Esophagus squamous epithelium (tissue), 5 donors: ENCODE data around the gene PCLO. TPM values are rescaled to one million over a fixed set of nuclear protein-coding genes. Genes with fewer than 3 reads are reported as not detected.

Experiments used
- DNase-seq: peaks from one replicate; lab custom pipeline; 2025; lab: John Stamatoyannopoulos, UW
- H3K27ac ChIP-seq, 4 donors: fragments of 200-600 bp; sonication (generic); one replicate each; pipeline ENCODE4 v1.5.1; 2016 to 2019; ENCODE audit warnings: mild to moderate bottlenecking in 1 of 4
- H3K27me3 ChIP-seq, 4 donors: fragments of 200-600 bp; sonication (generic); 1 replicate in 3 of 4; 2 replicates in 1 of 4; pipeline versions ENCODE4 v1.5.1 to v1.6.0; 2017 to 2021; ENCODE audit warnings: antibody characterized with exemption in 1 of 4
- H3K36me3 ChIP-seq, 3 donors: fragments of 200-600 bp; sonication (generic); one replicate each; pipeline ENCODE4 v1.5.1; 2016 to 2019
- H3K4me1 ChIP-seq, 3 donors: fragments of 200-600 bp; sonication (generic); one replicate each; pipeline ENCODE4 v1.5.1; 2017 to 2019
- H3K4me3 ChIP-seq, 4 donors: fragments of 200-600 bp; sonication (generic); 1 replicate in 3 of 4; 2 replicates in 1 of 4; pipeline ENCODE4 v1.5.1; 2016 to 2019; ENCODE audit warnings: mild to moderate bottlenecking in 2 of 4, moderate library complexity in 1 of 4
- H3K9me3 ChIP-seq, 3 donors: fragments of 200-600 bp; sonication (generic); one replicate each; pipeline ENCODE4 v1.5.1; 2016 to 2019
- CTCF ChIP-seq, 6 experiments: fragments of 450-650 bp in 4 of 6; fragments of 200-600 bp in 2 of 6; sonication (generic) in 2 of 6; IDR thresholded peaks; one replicate each; pipeline ENCODE4 v1.5.1; 2016 to 2019; ENCODE audit warnings: antibody characterized with exemption in 6 of 6, mild to moderate bottlenecking in 4 of 6, moderate library complexity in 4 of 6
- POLR2A ChIP-seq, 4 donors: fragments of 450-650 bp; IDR thresholded peaks; one replicate each; pipeline ENCODE4 v1.6.1; 2017; ENCODE audit warnings: antibody characterized with exemption in 4 of 4, mild to moderate bottlenecking in 4 of 4, moderate library complexity in 3 of 4
- WGBS, 2 donors: methylation state at CpG; one replicate each; pipeline ENCODE4 v1.1.5; 2018; 5-methylcytosine and 5-hydroxymethylcytosine counted together
- intact Hi-C: fragments of 100-400 bp; cut with DNase I; formaldehyde crosslinking; loops from one replicate; pipeline ENCODE4 v1.15.0; 2022
- total RNA-seq, 4 donors: library from RNA; depleted of rRNA; stranded (reverse); fragments of >200 nt; gene quantifications; one replicate each; pipeline ENCODE4 v1.1.0, GENCODE V29; 2016
- donor health status: DM: yes; HTN: yes; CAD: no.

The PCLO gene
- total RNA-seq, 4 donors from 2014 or later: 3.3 to 17.8 (median 5.3) TPM

GRCh38 chr7:82805527-82805960 lies 357.1 kb downstream of the PCLO start:
- Histone ChIP-seq H3K4me3 (no peak overlapping the region), H3K27ac (no peak overlapping the region), H3K4me1 (no peaks in the 10 kb centered on the region), H3K27me3 (no peaks in the 10 kb centered on the region), H3K9me3 (no peaks in the 10 kb centered on the region), H3K36me3 (no peaks in the 10 kb centered on the region)
- no peak for DNase-seq
- 34 to 67% methylated on average over 5 of the region's 5 CpGs for WGBS, 2 donors
- intact Hi-C loops: no loop called here
- TF ChIP-seq CTCF (IDR thresholded peaks at IDR 0.05): no peak
- no peak for TF ChIP-seq POLR2A (IDR thresholded peaks at IDR 0.05)

GRCh38 chr7:82803411-82803810 lies 359.3 kb downstream of the PCLO start:
- TF ChIP-seq POLR2A (IDR thresholded peaks at IDR 0.05) (no peak), CTCF (IDR thresholded peaks at IDR 0.05) (no peak)
- no peaks in the 10 kb centered on the region for H3K27me3 ChIP-seq

GRCh38 chr7:82789883-82790609 lies 372.6 kb downstream of the PCLO start:
- Histone ChIP-seq H3K9me3 (no peaks in the 10 kb centered on the region), H3K36me3 (no peaks in the 10 kb centered on the region), H3K27me3 (no peaks in the 10 kb centered on the region), H3K27ac (no peak overlapping the region), H3K4me1 (no peaks in the 10 kb centered on the region), H3K4me3 (no peak overlapping the region)
- 22 to 30% methylated on average over 5 of the region's 5 CpGs for WGBS, 2 donors
- no peak for DNase-seq
- intact Hi-C loops: no loop called here
- TF ChIP-seq CTCF (IDR thresholded peaks at IDR 0.05) (no peak), POLR2A (IDR thresholded peaks at IDR 0.05) (no peak)

More at GRCh38 chr7:82803411-82803810, 359.3 kb downstream of the PCLO start:
- intact Hi-C loops: no loop called here
- H3K36me3 ChIP-seq: no peaks in the 10 kb centered on the region
- H3K4me3 ChIP-seq: no peak overlapping the region
- no peak for DNase-seq
- H3K27ac ChIP-seq: no peak overlapping the region
- no peaks in the 10 kb centered on the region for H3K9me3 ChIP-seq
- 61 to 69% methylated on average over 2 of the region's 2 CpGs for WGBS, 2 donors
- no peaks in the 10 kb centered on the region for H3K4me1 ChIP-seq

- no peaks in the 10 kb centered on the region for H3K27me3 ChIP-seq
- TF ChIP-seq POLR2A (IDR thresholded peaks at IDR 0.05) (no peak), CTCF (IDR thresholded peaks at IDR 0.05) (no peak)
- H3K27ac ChIP-seq: no peak overlapping the region
- no peaks in the 10 kb centered on the region for H3K9me3 ChIP-seq
- WGBS, 2 donors: 23 to 27% methylated on average over 1 of the region's 1 CpG
- no peaks in the 10 kb centered on the region for H3K36me3 ChIP-seq
- no peak for DNase-seq
- no peak overlapping the region for H3K4me3 ChIP-seq
- H3K4me1 ChIP-seq: no peaks in the 10 kb centered on the region
- intact Hi-C loops: no loop called here
Measured at GRCh38 chr7:82778021-82778420, 384.7 kb downstream of the PCLO start.

- 79 to 80% methylated on average over 3 of the region's 3 CpGs for WGBS, 2 donors
- DNase-seq: no peak
- Histone ChIP-seq H3K36me3 (no peaks in the 10 kb centered on the region), H3K27me3 (no peaks in the 10 kb centered on the region), H3K4me1 (no peaks in the 10 kb centered on the region), H3K4me3 (no peak overlapping the region), H3K9me3 (no peaks in the 10 kb centered on the region), H3K27ac (no peak overlapping the region)
- no peak for TF ChIP-seq POLR2A (IDR thresholded peaks at IDR 0.05)
- TF ChIP-seq CTCF (IDR thresholded peaks at IDR 0.05): no peak
- intact Hi-C loops: no loop called here
Measured at GRCh38 chr7:82762880-82763279, 399.8 kb downstream of the PCLO start.
